HG02642 (cell line): Measurements from ENCODE around the gene RARRES1.

ENCODE experiments used
- ATAC-seq: cut with Tn5 transposase; IDR thresholded peaks from one replicate; pipeline ENCODE4 v1.9.1; 2021; ENCODE audit warnings: mild to moderate bottlenecking; ENCODE audit not compliant: unreplicated experiment, poor library complexity

RARRES1 gene

DNA sequence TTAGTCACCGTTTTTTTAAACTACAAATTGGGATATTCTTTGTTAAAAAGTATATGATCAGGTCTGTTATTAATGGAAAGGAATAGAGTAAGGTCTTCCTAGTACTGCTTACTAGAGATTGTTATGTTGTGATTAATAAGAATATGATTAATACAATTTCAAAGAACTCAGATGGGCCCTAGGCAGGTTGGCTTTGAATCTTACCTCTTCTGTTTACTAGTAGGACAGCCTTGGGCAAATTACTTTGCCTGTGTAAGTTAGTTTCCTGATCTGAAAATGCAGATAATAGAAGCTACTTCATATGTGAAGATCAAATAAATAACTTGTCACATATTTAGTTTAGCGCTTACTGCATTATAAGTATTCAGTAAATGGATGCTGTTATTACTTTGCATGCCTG is 81.1 kb downstream of the RARRES1 start:
- ATAC-seq = no peak

DNA sequence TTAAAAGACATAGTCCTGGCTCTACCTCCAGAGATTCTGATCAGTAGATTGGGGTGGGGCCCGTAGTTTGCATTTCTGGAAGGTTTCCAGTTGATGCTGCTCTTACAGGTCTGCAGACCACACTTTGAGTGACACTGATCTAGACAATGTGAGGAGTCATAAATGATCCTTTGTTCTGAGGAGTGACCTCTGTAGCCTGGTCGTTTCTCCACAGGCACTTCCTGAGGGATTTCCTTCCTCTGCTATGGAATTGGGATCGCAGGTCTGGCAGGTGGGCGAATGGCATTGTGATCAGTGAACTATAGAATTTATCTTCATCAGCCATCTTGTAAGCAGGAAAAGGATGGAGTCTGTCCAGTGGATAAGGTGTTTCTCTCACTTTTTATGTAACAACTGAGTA is 82.5 kb downstream of the RARRES1 start:
- ATAC-seq = no peak
